AG08395 (cell line): Measurements from ENCODE around the gene KAT14.
"Not testable (repeated sequence)": the region's sequence is repeated elsewhere in the genome, so short reads cannot be mapped to it uniquely, and the experiment has no call there.

ENCODE experiments used
- DNase-seq: peaks from one replicate; pipeline ENCODE4 v3.0.0; 2012; ENCODE audit warnings: mixed read lengths, low spot score

KAT14 gene

DNA sequence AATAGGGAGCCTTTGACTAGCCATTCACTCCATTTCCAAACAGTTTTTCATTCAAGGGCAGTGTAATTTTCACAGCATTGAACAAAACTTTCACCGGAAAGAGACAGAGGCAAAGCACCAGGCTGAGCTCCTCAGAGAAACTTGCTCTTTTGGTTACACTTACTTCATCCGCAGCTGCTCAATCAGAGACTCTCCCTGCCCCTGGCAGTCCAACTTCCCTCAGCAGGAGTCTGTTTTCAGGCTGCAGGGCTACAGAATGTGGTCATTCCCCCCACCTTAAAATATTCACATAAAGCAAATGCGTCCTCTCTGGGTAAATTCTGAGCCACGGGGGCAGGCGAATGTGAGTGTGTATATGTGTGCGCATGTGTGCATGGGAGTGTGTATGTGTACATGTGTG lies 80.6 kb downstream of the KAT14 start:
- DNase-seq, result no peak

DNA sequence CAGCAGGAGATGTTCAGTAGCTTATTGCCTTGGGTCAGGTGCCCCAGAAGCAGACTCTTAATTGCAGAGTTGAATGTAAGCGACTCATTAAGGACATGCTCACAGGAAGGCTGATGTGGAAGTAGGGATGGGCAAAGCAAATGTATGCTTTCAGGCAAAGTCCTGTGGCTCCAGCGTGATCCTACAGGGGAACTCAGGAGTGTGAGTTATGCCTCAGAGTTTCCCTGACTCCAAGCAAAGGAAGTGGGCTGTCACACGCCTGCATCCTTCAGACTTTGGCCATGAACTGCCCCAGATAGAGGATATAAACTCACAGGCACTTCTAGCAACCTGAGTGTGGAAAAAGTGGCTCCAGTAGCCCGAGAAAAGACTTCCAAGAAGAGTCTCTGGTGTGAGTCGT lies 85.7 kb downstream of the KAT14 start:
- no peak for DNase-seq

GRCh38 chr20:18224968-18225568 lies 87.4 kb downstream of the KAT14 start:
- peak; percentile 72 for DNase-seq

DNA sequence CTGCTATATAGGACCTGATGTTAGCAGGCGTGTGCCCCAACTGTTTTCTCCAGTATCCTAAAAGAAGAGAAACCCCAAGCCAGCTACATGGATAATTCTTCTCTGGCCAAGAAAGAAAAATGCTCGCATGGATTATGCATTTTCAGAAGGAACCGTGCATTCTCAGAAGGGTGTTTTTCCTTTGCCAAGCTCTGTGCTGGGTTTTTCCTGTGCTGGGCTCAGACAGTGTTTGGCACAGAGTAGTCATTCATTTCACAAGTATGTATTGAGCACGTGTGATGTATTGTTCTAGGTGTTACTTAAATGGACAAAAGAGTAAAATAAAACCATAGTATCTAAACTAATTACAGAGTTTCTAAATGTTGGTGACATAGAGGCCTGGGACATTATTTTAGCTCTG lies 88.0 kb downstream of the KAT14 start:
- no peak for DNase-seq

DNA sequence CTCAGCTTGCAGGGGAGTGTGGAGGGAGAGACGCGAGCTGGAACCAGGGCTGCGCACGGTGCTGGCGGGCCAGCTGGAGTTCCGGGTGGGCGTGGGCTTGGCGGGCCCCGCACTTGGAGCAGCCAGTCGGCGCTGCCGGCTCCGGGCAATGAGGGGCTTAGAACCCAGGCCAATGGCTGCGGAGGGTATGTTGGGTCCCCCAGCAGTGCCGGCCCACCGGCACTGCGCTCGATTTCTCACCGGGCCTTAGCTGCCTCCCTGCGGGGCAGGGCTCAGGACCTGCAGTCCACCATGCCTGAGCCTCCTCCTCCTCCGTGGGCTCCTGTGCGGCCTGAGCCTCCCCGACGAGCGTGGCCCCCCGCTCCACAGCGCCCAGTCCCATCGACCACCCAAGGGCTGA lies 89.1 kb downstream of the KAT14 start:
- not testable (repeated sequence) for DNase-seq

- DNase-seq, result no peak
Measured at GRCh38 chr20:18233408-18233943, 95.8 kb downstream of the KAT14 start.
